Adipocyte (in vitro differentiated cells): Measurements from ENCODE around the gene MT1A.

Experiments
- DNase-seq: peaks from one replicate; pipeline ENCODE4 v3.0.0-alpha.2; 2015; ENCODE audit warnings: low read depth
- H3K27me3 ChIP-seq: replicated peaks from 2 replicates; pipeline ENCODE4 v1.7.0; 2013; ENCODE audit warnings: mild to moderate bottlenecking, low read length, moderate library complexity; ENCODE audit not compliant: control insufficient read depth, insufficient read depth
- H3K36me3 ChIP-seq: 2 replicates; pipeline ENCODE4 v1.7.0; 2013; ENCODE audit warnings: low read length, mild to moderate bottlenecking, moderate library complexity; ENCODE audit not compliant: control insufficient read depth, insufficient read depth, severe bottlenecking
- H3K4me1 ChIP-seq: 2 replicates; pipeline ENCODE4 v1.7.0; 2013; ENCODE audit warnings: mild to moderate bottlenecking, low read length, moderate library complexity; ENCODE audit not compliant: control insufficient read depth, insufficient read depth
- H3K4me3 ChIP-seq: 2 replicates; pipeline ENCODE4 v1.7.0; 2013; ENCODE audit warnings: mild to moderate bottlenecking, low read length, moderate library complexity
- H3K9ac ChIP-seq: 2 replicates; pipeline ENCODE4 v1.7.0; 2013; ENCODE audit warnings: mild to moderate bottlenecking, low read length, moderate library complexity
- H3K9me3 ChIP-seq: 2 replicates; pipeline ENCODE4 v1.7.0; 2013; ENCODE audit warnings: mild to moderate bottlenecking, low read length, moderate library complexity; ENCODE audit not compliant: control insufficient read depth

Gene MT1A

DNA sequence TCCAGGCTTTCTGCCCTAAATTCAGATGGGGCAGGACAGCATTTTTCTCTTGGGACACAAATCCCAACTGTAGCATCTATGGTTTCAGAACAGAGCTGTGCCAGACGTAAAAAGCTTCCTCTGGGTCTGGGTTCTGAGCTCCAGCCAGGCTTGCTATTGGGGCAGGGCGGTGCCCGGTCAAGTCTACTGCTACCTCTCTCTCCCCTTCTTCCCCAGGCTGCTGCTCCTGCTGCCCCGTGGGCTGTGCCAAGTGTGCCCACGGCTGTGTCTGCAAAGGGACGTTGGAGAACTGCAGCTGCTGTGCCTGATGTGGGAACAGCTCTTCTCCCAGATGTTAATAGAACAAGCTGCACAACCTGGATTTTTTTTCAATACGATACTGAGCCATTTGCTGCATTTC, 4.9 kb upstream of the MT1A start:
- no peak overlapping the region for H3K9ac ChIP-seq
- no peaks in the 10 kb centered on the region for H3K27me3 ChIP-seq
- H3K36me3 ChIP-seq: no peaks in the 10 kb centered on the region
- peak overlapping the region; percentile 84 for H3K4me3 ChIP-seq
- peaks cover 13% of the 10 kb centered on the region for H3K4me1 ChIP-seq
- no peak for DNase-seq
- H3K9me3 ChIP-seq: no peaks in the 10 kb centered on the region

DNA sequence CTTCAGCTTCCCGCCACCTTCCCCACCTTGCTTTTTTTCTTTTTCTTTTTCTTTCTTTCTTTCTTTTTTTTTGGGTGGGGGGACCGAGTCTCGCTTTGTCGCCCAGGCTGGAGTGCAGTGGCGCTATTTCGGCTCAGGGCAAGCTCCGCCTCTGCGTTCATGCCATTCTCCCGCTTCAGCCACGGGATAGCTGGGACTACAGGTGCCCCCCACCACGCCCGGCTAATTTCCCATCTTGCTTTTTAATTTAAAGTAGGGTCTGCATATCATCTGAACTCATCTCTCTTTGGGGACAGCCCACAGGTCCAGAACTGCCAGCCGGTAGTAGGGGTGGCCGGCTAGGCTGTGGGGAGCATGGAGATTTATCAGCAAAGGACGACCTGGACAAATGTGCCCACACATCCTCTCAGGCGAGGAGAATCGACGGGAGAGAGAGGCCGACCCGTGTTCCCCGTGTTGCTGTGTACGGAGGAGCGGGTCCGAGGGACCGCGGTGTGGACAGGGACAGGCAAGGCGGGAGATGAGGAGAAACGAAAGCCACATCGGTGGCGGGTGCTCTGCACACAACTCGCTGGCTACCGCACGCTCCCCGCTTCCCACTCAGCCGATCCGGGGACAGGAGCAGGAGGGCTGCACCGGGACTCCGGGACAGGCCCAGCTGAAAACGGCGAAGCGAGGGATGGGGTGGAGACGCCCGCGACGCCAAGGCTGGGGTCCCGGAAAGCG, 3.6 kb upstream of the MT1A start:
- Histone ChIP-seq H3K9me3 (no peaks in the 10 kb centered on the region), H3K4me1 (peaks cover 15% of the 10 kb centered on the region), H3K27me3 (no peaks in the 10 kb centered on the region), H3K36me3 (no peaks in the 10 kb centered on the region), H3K9ac (no peak overlapping the region), H3K4me3 (no peak overlapping the region)
- DNase-seq: peak; percentile 17

- H3K36me3 ChIP-seq: no peaks in the 10 kb centered on the region
- no peaks in the 10 kb centered on the region for H3K27me3 ChIP-seq
- peaks cover 15% of the 10 kb centered on the region for H3K4me1 ChIP-seq
- no peak overlapping the region for H3K4me3 ChIP-seq
- DNase-seq: no peak
- no peak overlapping the region for H3K9ac ChIP-seq
- no peaks in the 10 kb centered on the region for H3K9me3 ChIP-seq
These were observed 3.0 kb upstream of the MT1A start for GRCh38 chr16:56635441-56635967.

DNA sequence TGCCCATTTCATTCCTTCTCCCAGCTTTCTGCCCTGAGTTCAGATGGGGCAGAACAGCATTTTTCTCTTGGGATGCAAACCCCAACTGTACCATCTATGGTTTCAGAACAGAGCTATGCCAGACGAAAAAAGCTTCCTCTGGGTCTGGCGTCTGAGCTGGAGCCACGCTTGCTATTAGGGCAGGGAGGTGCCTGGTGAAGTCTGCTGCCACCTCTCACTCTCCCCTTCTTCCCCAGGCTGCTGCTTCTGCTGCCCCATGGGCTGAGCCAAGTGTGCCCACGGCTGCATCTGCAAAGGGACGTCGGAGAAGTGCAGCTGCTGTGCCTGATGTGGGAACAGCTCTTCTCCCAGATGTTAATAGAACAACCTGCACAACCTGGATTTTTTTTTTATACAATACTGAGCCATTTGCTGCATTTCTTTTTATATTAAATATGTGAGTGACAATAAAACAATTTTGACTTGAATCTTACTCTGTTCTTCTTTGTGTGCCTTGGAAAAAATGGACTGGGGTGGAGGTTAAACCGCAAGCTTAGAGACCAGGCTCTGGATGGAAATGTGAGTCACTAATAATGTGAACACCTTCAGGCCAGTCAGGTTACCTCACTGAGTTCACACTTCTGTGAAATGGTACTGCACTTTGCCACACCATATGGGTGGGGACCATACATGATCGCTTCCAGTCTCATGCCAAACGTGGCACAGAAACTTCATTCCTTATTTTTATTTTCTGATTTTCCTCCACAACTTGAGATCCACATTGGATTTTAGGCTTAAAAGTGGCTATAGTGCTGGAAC, 1.7 kb upstream of the MT1A start:
- H3K9me3 ChIP-seq: no peaks in the 10 kb centered on the region
- DNase-seq: no peak
- H3K9ac ChIP-seq: no peak overlapping the region
- H3K4me1 ChIP-seq: peaks cover 14% of the 10 kb centered on the region
- no peak overlapping the region for H3K4me3 ChIP-seq
- H3K36me3 ChIP-seq: no peaks in the 10 kb centered on the region
- no peaks in the 10 kb centered on the region for H3K27me3 ChIP-seq

- Histone ChIP-seq H3K9ac (no peak overlapping the region), H3K36me3 (no peaks in the 10 kb centered on the region), H3K4me1 (peaks cover 20% of the 10 kb centered on the region), H3K9me3 (no peaks in the 10 kb centered on the region), H3K4me3 (no peak overlapping the region), H3K27me3 (peaks cover 3% of the 10 kb centered on the region)
- no peak for DNase-seq
These were observed 579 bp downstream of the MT1A start for GRCh38 chr16:56639045-56639444.

- H3K27me3 ChIP-seq: peaks cover 9% of the 10 kb centered on the region
- DNase-seq: no peak
- no peaks in the 10 kb centered on the region for H3K9me3 ChIP-seq
- no peak overlapping the region for H3K9ac ChIP-seq
- H3K4me1 ChIP-seq: peaks cover 20% of the 10 kb centered on the region
- no peak overlapping the region for H3K4me3 ChIP-seq
- no peaks in the 10 kb centered on the region for H3K36me3 ChIP-seq
These were observed 1.6 kb downstream of the MT1A start for GRCh38 chr16:56640076-56640475.

DNA sequence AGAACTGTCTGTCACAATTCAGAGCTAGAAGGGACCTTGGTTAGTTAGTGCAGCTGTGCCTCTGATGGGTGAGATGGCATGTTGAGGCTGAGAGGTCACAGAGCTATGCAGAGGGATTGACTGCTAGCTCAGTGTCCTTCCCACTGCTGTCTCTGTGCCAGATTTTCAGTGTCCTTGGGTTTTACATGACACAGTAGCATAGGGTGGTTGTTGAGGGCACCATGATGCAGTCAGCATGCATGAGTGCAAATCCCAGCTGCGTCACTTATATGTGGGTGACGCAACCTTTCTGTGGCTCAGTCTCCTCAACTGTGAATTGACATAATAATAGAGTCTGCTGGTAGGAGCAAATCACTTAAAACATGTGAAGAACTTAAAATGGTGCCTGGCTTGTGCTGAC, 2.7 kb downstream of the MT1A start:
- H3K36me3 ChIP-seq: no peaks in the 10 kb centered on the region
- peaks cover 20% of the 10 kb centered on the region for H3K4me1 ChIP-seq
- H3K4me3 ChIP-seq: no peak overlapping the region
- no peak overlapping the region for H3K9ac ChIP-seq
- no peaks in the 10 kb centered on the region for H3K9me3 ChIP-seq
- H3K27me3 ChIP-seq: peaks cover 16% of the 10 kb centered on the region
- DNase-seq: no peak

DNA sequence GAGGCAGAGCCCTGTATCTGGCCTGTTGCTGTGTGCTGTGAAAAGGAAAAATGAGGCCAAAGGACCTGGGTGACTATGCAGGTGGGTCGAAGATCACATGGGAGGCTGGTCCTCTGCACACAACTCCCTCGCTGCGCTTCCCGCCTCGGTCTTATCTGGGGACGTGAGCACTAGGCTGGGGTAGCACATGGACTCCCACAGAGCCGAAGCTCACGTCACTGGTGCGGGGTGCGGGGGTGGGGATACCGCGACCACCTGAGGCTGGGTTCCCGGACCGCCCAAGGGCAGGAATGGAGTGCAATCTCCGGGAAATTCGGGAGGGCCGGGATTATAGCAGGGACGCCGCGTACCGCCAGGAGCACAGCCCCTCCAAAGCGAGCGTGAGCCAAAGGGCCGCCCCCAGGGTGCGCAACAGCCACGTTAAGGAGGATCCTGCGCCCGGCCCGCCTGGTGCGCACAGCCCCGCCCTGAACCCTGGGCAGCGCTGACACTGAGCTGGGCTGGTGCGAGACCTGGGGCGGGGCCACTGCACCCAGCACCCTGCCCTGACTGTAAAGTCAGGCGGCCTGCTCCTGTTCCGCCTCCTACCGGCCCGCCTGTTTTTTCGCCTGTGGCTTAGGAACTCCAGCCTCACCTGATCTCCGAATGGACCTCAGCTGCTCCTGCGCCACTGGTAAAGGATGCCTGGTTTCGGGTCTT, 4.8 kb downstream of the MT1A start:
- Histone ChIP-seq H3K4me3 (peak overlapping the region; percentile 71), H3K9me3 (no peaks in the 10 kb centered on the region), H3K36me3 (no peaks in the 10 kb centered on the region), H3K27me3 (peaks cover 34% of the 10 kb centered on the region), H3K9ac (no peak overlapping the region), H3K4me1 (peaks cover 17% of the 10 kb centered on the region)
- peak; percentile 45 for DNase-seq

- H3K9ac ChIP-seq: no peak overlapping the region
- no peaks in the 10 kb centered on the region for H3K36me3 ChIP-seq
- peaks cover 40% of the 10 kb centered on the region for H3K27me3 ChIP-seq
- H3K9me3 ChIP-seq: no peaks in the 10 kb centered on the region
- H3K4me1 ChIP-seq: peaks cover 14% of the 10 kb centered on the region
- H3K4me3 ChIP-seq: peak overlapping the region; percentile 71
- no peak for DNase-seq
These were observed 5.4 kb downstream of the MT1A start for GRCh38 chr16:56643833-56644232.

GRCh38 chr16:56645311-56645710, 6.8 kb downstream of the MT1A start:
- Histone ChIP-seq H3K4me3 (no peak overlapping the region), H3K27me3 (peaks cover 45% of the 10 kb centered on the region), H3K4me1 (peaks cover 14% of the 10 kb centered on the region), H3K9ac (no peak overlapping the region), H3K36me3 (no peaks in the 10 kb centered on the region), H3K9me3 (no peaks in the 10 kb centered on the region)
- no peak for DNase-seq

GRCh38 chr16:56645838-56646237, 7.4 kb downstream of the MT1A start:
- DNase-seq: no peak
- Histone ChIP-seq H3K4me1 (peaks cover 14% of the 10 kb centered on the region), H3K9ac (no peak overlapping the region), H3K9me3 (no peaks in the 10 kb centered on the region), H3K4me3 (no peak overlapping the region), H3K27me3 (peaks cover 45% of the 10 kb centered on the region), H3K36me3 (no peaks in the 10 kb centered on the region)
